Stimulated activated CD8-positive, alpha-beta memory T cell treated with anti-CD3 and anti-CD28 coated beads, Interleukin-4, amount 100 ng/mL, for 24 hours (primary cell): Measurements from ENCODE around the gene OTOF.

Experiments
- DNase-seq: peaks from one replicate; pipeline ENCODE4 v3.0.0-alpha.2; 2020; ENCODE audit warnings: low read depth

Gene OTOF

DNA sequence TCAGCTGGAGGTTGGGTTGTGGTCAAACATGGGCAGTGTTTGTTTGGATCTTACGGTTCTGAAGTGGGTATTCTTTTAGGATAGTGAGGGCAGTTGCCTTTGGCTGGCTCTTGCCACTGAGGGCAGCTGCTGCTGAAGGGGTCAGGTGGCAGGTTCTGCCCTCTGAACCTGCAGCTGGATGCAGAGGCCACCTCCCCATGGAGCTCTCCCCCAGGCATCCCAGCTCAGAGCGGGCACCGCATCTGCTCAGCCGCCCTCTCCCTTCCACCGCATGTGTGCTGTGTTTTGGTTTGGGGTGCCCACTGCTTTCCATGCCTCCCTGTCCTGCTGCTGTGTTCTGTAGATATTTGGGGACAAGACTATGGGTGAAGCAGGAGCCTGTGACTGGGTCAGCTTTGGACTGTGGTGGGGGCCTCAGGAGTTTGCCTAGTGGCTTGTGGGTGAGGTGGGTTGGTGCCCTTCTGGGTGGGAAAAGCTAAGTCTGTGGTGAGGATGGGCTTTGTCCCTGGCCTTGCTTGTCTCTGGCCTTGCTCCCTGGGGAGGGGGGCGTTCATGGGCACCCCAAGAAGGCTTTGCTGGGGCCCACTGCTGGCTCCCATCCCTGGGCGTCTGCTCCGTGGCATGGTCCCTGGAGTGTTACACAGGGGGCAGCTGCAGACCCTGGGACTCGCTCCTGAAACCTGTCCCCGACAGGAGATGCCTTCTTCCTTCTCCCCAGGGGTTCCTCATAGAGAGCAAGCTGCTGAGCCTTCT lies 28.5 kb downstream of the OTOF start:
- DNase-seq, result no peak

DNA sequence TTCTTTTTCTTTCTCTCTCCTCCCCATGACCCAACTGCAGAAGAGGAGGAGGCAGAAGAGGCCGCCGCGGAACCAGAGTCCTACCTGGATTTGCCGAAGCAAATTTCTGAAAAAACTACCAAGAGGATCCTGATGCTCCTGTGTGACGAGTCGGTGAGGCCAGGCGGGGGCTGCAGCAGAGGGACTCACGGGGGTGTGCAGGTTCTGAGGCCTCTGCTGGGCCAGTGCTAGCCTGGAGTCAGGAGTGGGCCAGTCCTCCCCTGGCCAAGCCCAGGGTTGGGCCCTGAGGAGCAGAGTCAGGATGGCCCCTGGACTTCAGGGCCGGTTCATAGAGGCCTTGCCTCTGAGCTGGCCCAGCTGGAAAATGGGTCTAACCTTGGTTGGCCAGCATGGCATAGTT lies 29.3 kb downstream of the OTOF start:
- DNase-seq, result no peak

DNA sequence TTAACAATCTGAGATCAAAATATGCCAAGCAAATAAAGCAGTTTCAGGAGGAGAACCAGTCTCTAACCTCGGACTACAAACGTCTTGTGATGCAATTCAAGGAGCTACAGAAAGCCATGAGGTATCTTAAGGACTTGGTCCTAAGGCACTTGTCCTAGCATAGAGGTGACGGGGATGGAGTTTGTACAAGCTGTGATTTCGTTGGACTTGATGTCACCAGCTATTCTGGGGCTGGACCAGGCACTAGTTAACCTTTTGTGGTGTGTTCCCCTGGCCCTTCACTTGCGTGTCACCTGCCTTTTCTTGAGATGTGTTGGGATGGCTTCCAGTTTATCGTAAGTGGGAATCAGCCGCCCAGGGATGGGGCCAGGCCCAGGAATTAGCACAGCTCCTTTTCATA lies 33.7 kb downstream of the OTOF start:
- DNase-seq, result no peak

DNA sequence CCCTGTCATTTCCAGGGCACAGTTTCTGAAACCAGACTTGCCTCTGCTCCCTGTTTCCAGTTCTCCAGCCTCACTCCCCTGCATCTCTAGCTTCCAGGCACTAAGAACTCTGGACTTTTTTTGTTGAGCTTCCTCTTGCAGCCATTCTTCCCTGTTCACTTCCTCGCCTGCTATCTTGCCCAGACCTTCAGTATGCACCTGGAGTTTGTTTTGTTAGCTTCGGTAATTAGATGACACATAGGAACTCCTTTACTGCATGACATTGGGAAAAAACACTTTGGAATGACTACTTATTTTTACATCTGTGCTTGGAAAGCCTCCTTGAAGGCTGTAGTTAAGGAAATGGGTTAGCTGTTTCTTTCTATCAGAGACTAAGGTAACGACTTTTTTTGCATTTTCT lies 35.2 kb downstream of the OTOF start:
- DNase-seq, result no peak

DNA sequence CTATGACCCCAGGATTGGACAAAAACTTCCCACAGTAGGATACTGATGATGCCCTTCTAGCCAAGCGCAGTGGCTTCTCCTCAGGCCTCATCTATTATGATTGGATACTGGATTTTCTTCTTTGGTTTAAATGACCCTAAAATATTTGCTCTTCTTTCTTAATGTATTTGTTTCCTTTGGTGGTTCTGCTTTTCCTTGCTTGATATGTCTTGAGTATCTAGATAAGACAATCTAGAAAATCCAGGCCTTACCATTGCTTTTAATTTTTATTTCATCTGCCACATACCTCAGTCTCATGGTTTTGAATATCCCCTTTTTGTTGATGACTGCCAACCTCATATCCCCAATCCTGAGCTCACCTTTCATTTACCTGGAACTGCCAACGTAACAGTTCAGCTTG lies 35.6 kb downstream of the OTOF start:
- DNase-seq, result no peak

DNA sequence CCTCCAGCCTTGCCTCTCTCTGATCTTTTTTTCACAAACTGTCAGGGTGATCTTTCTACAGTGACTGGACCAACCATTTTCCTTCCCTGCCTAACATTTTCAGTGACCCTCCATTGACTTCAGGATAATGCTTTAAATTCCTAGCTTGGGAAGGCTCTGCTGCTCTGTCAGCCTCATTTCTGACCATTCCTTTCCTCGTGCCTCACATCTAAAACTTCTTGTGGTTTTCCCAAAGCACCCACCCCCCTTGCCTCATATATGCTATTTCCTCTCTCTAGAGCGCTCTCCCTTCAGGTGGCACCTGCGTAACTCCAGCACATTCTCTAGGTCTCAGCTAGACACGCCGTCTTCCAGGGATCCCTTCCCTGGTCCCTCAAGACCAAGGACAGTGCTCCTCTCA lies 39.0 kb downstream of the OTOF start:
- DNase-seq, result no peak

DNA sequence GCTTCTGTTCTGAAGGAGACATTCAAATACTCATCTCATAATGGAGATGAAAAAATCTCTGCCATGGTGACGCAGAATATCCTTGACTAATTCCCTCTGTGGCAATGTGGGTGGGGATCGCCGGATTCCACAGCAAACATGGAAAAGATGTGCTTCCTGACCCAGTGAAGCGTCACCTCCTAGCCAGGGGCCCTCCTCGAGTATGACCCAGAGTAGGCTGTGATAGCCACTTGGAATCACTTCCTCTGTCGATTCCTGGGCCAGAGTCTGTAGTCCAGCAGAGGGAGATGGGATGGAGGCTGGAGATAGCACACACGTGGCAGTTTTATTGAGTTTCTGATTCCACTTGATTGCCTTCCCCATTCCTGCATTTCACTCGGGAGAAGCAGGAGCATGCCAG lies 39.4 kb downstream of the OTOF start:
- no peak for DNase-seq

DNA sequence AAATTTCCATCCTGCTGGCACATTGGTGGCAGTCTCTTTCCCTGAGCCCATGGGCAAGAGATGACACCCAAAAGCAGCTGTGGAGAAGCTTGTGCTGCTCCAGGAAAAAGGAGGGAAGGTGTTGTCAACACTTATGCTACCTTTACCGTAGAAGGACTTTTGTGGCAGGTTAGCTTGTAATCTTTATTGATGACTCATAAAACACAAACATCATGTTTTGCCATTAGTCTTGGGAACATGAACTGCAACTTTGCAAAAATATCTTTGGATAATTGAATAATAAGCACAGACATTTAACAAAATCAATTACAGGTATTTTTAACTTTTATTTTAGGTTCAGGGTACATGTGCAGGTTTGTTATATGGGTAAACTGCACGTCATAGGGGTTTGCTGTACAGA lies 42.8 kb downstream of the OTOF start:
- DNase-seq, result no peak

DNA sequence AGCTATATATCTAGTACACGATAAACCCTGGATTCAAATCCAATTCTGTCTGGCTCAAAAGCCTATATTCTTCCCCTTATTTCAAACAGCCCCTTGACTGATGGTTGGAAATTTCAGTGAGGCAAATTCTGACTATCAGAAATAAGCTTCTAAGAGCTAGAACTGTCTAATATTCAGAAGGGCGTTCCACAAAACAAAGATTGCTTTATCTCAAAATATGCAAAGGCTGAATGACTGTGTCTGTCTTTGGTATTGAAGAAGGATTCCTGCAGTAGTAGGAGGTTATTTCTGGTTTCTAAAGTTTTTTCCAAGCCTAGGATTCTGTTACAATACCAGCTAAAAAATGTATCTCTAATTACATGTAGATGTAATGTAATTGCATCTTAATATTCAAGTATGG lies 45.1 kb downstream of the OTOF start:
- no peak for DNase-seq

DNA sequence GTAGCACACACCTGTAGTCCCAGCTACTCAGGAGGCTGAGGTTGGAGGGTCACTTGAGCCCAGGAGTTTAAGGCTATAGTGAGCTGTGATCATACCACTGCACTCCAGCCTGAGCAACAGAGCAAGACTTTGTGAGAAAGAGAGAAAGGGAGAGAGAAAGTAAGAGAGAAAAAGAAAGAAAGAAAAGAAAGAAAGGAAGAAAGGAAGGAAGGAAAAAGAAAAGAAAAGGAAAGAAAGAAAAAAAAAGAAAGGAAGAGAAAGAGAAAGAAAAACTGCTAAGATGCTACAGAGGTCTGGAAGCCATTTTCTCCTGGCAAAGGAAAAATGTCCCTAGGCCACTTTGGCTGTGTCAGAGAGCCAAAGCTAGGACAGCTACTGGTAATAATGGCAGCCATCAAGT lies 45.6 kb downstream of the OTOF start:
- DNase-seq, result no peak

DNA sequence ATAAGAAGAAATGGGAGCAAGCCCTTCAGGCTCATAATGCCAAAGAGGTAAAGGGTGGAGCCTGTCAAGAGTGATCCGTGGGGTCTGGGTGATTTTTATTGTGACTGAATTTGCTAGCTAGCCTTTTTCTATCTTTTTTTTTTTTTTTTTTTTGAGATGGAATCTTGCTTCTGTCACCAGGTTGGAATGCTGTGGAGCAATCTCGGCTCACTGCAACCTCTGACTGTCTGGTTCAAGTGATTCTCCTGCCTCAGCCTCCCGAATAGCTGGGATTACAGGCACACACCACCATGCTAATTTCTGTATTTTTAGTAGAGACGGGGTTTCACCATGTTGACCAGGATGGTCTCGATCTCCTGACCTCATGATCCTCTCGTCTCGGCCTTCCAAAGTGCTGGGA lies 47.1 kb downstream of the OTOF start:
- no peak for DNase-seq

DNA sequence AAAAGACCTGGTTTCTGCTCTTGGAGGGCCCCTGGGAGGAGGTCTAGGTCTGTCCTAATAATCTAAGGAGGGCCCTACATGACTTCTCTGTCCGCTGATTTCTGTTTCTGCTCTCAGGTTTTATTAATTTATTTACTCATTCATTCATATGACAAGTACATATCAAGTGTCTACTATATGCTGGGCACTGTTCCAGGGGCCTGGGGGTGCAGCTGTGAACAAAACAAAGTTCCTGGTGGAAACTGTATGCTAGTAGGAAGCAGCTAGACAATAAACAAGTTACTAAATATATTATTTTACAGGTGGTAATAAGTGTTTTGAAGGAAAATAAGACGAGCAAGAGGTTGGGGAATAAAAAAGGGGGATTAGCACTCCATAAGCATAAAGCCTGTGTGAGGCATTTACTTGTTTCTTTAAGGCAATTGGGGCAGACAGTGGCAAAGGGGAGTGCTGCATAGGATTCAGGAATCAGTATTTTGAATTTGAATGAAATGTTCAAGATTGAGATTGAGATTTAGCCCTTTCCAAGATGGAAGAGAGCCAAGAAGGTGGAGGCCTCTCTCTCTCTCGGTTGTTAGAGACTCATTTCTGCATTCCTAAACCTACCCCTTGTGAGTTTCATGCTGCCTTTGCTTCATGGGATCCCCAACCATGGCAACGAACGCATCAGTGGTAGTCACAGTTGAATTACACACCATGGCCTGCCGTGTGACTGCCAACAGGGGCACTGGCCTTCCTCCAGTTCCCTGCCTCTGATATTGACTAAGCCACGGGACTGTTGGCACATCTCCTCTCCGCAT lies 47.9 kb downstream of the OTOF start:
- no peak for DNase-seq

DNA sequence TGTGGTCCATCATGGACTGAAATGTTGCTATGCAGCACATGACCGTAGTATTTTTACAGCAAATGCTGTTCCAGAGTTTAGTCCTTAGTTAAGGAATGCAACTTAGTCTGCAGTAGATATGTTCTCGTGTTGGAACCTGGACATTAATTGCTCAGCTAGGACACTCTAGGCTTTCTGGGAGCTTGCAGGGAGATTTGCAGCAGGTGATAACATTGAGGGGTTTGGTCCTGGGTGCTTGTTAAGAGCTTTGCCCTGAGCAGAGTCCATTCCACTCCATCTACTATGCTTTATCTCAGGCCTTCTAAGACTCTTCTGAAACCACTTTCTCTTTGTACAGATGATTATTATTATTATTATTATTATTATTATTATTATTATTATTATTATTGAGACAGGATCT lies 49.1 kb downstream of the OTOF start:
- no peak for DNase-seq

DNA sequence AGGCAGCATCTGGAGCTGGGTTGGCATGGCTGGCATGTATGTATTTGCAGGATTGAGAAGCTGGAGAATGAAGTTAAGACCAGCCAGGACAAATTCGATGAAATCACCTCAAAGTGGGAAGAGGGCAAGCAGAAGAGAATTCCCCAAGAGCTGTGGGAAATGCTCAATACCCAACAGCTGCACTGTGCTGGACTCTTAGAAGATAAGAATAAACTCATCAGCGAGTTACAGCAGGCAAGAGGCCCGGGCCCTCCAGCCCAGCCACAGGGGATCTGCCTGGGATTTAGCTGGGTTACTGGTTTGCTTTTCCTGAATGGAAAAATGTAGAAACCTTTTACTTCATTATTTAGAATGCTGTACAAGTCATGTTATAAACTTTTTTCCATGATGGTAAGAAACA lies 53.7 kb downstream of the OTOF start:
- DNase-seq, result no peak

DNA sequence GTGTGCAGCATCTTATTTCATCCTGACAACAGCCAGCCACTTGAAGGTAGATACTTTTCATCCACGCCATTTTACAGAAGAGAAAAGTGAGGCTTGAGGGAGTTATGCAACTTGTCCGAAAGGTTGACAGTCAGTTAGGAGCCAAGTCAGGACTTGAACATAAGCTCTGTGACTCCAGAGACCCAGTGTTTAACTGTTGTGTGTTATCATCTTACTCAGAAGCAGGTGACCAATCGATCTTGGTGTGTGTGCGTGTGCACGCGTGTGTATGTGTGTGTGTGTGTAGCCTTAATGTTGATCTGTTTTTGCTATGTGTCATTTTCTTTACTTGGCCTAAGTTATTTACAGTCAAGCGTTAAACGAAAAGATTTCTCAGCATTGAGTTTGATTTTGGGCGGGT lies 54.2 kb downstream of the OTOF start:
- no peak for DNase-seq

DNA sequence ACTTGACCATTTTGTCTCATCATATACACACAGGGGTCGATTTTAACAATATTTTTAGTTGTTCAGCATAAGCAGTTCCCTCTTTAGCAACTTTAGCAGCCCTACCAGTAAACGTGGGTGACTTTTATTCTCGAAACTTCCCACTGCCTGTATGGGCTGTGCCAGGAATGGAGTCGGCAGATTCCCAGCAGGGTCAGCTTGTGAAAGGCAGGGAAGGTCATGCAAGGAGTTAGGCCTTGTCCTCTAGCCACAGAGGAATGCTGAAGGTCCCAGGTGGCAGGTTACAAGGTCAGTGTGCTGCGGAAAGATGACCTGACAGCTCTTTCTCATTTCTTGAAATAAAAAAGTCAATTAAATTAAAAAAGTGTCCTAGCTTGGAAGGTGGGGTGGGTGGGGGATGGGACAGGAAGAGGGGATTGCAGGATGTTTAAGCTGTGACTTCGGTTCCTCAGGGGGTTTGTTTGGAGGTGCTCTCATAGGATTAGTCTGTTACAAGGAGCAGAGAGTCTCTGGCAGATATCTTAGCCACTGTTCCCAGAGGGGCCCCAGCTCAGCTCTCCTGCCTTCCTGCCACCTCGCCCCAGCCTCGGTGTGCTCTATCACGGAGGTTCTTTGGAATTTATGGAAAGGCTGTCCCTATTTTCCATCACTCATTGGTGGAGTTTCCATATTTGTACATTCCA lies 54.8 kb downstream of the OTOF start:
- no peak for DNase-seq

DNA sequence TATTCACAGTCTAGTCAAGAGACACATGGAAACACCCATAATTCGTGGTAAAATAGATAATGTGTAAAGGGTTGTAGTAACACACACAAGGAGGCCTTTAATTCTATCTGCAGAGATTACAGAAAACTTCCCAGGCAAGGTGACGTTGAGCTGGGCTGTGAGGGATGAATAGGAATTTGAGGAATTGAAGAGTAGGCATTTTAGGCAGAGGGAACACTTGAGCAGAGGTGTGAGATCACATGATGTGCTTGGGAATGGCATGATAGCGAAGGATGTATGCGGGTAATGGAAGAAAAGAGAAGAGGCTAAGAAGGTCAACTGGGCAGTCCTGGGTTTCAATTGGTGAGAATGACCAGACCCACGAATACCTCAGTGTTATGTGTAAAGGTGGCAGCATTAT lies 56.0 kb downstream of the OTOF start:
- no peak for DNase-seq

DNA sequence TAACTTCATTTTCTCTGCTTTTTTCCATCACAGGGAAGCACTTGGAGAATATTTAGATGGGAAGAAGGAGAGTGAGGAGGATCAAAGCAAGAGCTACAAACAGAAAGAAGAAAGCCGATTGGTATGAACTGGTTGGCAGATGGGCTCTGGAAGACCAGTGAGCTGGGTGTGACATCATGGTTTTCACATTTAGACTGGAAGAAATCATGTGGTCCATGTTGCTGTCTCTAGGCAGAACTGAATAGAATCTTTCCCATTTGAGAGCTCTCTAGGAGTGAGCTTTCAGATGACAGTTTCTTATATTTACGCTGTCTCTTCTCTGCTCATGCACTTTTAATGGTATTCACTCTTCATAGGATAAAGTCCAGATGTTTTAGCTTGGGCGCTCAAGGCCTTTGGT lies 63.6 kb downstream of the OTOF start:
- DNase-seq, result no peak

DNA sequence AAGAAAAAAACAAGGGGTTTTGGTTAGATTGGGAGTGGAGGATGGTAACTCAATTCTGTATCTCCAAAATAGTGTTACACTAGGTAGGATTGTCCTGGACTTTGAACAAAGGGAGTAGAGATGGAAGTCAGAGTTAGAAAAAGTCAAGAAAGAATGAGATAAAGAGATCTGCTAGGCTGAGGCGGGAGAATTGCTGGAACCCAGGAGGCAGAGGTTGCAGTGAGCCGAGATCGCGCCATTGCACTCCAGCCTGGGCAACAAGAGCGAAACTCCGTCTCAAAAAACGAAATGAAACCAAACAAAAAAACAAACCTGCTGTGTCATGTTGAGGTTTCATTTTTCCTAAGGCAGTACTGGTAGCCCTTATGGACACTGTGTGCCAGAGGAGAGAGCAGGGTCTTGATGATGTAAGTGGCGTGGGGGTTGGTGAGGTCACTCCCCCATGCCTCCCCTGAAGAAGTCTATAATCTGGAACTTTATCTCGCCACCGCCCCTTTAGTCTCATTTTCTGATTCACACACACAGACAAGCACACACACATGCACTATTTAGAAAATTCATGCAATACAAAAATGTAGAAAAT lies 65.7 kb downstream of the OTOF start:
- no peak for DNase-seq

DNA sequence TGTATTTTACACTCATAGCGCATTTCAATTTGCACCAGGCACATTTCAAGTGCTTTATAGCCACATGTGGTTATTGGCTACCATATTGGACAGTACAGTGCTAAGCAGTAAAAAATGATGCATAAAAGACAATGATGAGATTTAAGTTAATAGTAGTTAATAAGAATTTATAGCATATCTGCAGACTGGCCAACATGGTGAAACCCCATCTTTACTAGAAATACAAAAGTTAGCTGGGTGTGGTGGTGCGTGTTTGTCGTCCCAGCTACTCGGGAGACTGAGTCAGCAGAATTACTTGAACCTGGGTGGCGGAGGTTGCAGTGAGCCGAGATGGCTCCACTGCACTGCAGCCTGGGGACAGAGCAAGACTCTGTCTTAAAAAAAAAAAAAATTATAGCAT lies 66.5 kb downstream of the OTOF start:
- DNase-seq, result no peak

DNA sequence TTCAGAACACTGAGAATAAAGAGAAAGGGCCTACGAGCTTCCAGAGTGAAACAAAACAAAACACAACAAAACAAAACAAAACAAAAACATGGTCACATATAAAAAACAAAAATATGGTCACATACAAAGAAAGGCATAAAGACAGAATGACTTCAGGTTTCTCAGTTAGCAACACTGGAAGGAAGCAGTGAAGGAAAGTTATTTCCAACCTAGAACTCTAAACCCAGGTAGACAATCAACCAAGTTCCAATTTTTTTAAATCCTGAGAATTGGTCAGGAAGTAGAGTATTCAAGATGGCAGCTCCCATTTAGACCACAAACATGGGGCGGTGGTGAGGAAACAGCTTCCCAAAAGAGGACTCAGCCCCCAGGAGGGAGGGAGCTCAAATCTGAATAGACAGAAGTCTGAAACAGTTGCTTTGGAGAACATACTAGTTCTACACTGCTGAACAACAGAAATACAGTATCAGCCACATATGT lies 67.1 kb downstream of the OTOF start:
- no peak for DNase-seq

DNA sequence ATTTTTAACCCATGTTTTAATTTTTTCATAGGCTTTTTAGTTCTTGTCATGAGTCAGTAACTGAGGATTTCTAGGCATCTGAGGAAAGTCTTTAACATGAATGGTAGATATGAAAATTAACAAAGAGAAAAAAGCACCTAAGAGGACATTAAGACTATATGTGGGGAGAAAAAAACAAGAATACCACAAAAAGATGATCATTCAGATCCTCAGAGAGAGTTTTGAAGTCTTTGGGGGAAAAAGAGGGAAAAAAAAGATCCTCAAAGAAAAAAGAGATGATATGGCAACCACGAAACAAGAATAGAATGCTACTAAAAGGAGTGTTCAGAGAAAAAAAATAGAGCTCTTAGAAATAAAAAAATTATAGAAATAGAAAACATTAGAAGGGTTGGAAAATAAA lies 68.1 kb downstream of the OTOF start:
- DNase-seq, result no peak

DNA sequence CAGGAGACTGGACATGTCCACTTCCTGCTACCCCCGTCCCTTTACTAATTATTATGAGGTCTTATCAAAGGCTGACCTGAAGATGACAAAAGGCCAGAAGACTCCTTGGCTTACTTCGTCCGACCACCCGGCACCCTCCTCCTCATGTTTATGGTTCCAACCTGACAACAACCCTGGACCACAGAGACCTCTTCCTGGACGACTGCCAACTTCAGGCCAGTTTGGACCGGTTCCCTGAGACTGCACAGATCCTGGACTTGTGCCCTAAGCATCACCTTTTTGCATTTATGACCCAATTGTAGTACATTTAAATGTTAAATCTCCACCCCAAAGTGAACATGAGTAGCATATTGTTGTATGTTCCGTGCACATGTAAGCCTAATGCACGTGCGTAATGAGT lies 70.4 kb downstream of the OTOF start:
- no peak for DNase-seq
